DND-41 (cell line): ENCODE results near the gene PGBD5.

Experiments used
- ATAC-seq: fragments of 200-7000 bp; cut with Tn5 transposase; 3 replicates; pipeline ENCODE4 v1.9.1; 2021; ENCODE audit warnings: low read depth; ENCODE audit not compliant: insufficient read depth
- DNase-seq: peaks from one replicate; pipeline ENCODE4 v3.0.0-alpha.2; 2020
- H2AFZ ChIP-seq: 2 replicates; pipeline ENCODE4 v1.6.0; 2012; ENCODE audit warnings: low read depth, low read length
- H3K27ac ChIP-seq: 2 replicates; pipeline ENCODE4 v1.5.1; 2012; ENCODE audit warnings: low read length, inconsistent platforms
- H3K27me3 ChIP-seq: fragments of 200-600 bp; sonication (generic); 2 replicates; pipeline ENCODE4 v1.6.0; 2012; ENCODE audit warnings: low read length, mild to moderate bottlenecking, inconsistent platforms; ENCODE audit not compliant: insufficient read depth, poor library complexity
- H3K36me3 ChIP-seq: 2 replicates; pipeline ENCODE4 v1.5.1; 2012; ENCODE audit warnings: low read length, inconsistent platforms; ENCODE audit not compliant: insufficient read depth
- H3K4me1 ChIP-seq: 2 replicates; pipeline ENCODE4 v1.5.1; 2012; ENCODE audit warnings: mild to moderate bottlenecking, low read length; ENCODE audit not compliant: insufficient read depth
- H3K4me2 ChIP-seq: 2 replicates; pipeline ENCODE4 v1.6.0; 2012; ENCODE audit warnings: mild to moderate bottlenecking, moderate library complexity, low read length, inconsistent platforms; ENCODE audit not compliant: insufficient read depth
- H3K4me3 ChIP-seq, 2 experiments: fragments of 200-600 bp in 1 of 2; shearing (Covaris generic) in 1 of 2; 2 replicates each; pipeline ENCODE4 v1.5.1; 2012 to 2016; ENCODE audit warnings: inconsistent platforms in 2 of 2, low read length in 2 of 2, mild to moderate bottlenecking in 2 of 2, low read depth in 1 of 2, moderate library complexity in 1 of 2
- H3K79me2 ChIP-seq: 2 replicates; pipeline ENCODE4 v1.6.0; 2012; ENCODE audit warnings: low read length, inconsistent platforms; ENCODE audit not compliant: insufficient read depth
- H3K9ac ChIP-seq: 2 replicates; pipeline ENCODE4 v1.6.0; 2012; ENCODE audit warnings: low read depth, mild to moderate bottlenecking, inconsistent platforms, low read length, moderate library complexity
- H3K9me3 ChIP-seq: 2 replicates; pipeline ENCODE4 v1.5.1; 2012; ENCODE audit warnings: low read length, moderate library complexity, mild to moderate bottlenecking, inconsistent platforms; ENCODE audit not compliant: insufficient read depth, severe bottlenecking
- H4K20me1 ChIP-seq: 2 replicates; pipeline ENCODE4 v1.6.0; 2012; ENCODE audit warnings: low read length; ENCODE audit not compliant: insufficient read depth
- EZH2 ChIP-seq: IDR thresholded peaks from 3 replicates; pipeline ENCODE4 v1.6.1; 2012; ENCODE audit warnings: borderline replicate concordance, low read depth, mild to moderate bottlenecking, moderate library complexity, low read length, inconsistent platforms; ENCODE audit not compliant: severe bottlenecking
- TF ChIP-seq, protein P1 (sequence below): IDR thresholded peaks from 2 replicates; pipeline ENCODE4 v1.5.1; 2012; ENCODE audit warnings: borderline replicate concordance, low read length, moderate library complexity, mild to moderate bottlenecking; ENCODE audit not compliant: poor library complexity, severe bottlenecking; ENCODE audit errors: extremely low read depth

The PGBD5 gene

DNA sequence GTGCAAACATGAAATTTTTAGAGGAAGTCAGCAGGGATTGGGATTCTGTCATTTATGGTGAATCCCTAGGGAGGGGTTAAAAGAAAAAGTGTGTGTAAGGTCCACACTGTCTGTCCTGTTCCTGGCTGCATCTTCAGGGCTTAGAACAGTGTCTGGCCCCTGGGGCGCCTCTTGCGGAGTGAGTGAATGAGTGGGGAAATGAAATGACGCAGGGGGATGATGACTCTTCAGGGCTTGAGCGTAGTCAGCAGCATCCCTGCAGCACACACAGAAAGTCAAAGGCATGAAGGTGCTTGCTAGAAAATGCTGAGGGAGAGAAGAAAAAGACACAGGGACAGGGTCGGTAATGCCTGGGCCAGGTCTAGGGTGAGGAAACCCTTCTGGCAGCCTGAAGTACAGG, 57.8 kb downstream of the PGBD5 start:
- TF ChIP-seq, protein P1, sequence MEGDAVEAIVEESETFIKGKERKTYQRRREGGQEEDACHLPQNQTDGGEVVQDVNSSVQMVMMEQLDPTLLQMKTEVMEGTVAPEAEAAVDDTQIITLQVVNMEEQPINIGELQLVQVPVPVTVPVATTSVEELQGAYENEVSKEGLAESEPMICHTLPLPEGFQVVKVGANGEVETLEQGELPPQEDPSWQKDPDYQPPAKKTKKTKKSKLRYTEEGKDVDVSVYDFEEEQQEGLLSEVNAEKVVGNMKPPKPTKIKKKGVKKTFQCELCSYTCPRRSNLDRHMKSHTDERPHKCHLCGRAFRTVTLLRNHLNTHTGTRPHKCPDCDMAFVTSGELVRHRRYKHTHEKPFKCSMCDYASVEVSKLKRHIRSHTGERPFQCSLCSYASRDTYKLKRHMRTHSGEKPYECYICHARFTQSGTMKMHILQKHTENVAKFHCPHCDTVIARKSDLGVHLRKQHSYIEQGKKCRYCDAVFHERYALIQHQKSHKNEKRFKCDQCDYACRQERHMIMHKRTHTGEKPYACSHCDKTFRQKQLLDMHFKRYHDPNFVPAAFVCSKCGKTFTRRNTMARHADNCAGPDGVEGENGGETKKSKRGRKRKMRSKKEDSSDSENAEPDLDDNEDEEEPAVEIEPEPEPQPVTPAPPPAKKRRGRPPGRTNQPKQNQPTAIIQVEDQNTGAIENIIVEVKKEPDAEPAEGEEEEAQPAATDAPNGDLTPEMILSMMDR = no peak
- TF ChIP-seq EZH2 = no peak
- Histone ChIP-seq H3K27ac (no peak overlapping the region), H3K4me2 (no peak overlapping the region), H3K9ac (no peak overlapping the region), H3K27me3 (peaks cover 10% of the 10 kb centered on the region), H3K79me2 (no peaks in the 10 kb centered on the region), H3K36me3 (no peaks in the 10 kb centered on the region), H2AFZ (no peak overlapping the region), H4K20me1 (no peaks in the 10 kb centered on the region), H3K9me3 (no peaks in the 10 kb centered on the region), H3K4me1 (no peaks in the 10 kb centered on the region), H3K4me3 (no peak overlapping the region)
- DNase-seq (no peak), ATAC-seq (no peak)

DNA sequence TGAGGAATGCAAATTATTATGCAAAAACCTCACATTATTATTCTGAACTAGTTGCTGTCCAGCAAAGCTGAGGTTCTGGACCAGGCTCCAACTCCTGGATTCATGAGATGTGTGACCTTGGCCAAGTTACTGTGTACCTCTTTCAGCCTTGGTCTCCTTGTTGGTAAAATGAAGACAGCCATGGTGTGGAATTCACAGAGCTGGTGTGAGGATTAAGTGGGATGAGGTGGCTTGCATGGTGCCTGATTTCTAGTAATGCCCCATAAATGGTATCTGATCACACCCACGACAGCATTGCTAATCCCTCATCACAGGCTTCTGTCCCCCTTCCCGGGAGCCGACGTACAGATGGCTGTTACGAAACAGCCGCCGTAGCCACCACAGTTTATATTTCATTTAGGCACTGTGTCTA, 59.6 kb downstream of the PGBD5 start:
- Histone ChIP-seq H2AFZ (no peak overlapping the region), H3K9me3 (no peaks in the 10 kb centered on the region), H3K4me3 (no peak overlapping the region), H3K27ac (no peak overlapping the region), H3K9ac (no peak overlapping the region), H3K4me1 (no peaks in the 10 kb centered on the region), H3K36me3 (no peaks in the 10 kb centered on the region), H3K27me3 (peaks cover 10% of the 10 kb centered on the region), H3K4me2 (no peak overlapping the region), H4K20me1 (no peaks in the 10 kb centered on the region), H3K79me2 (no peaks in the 10 kb centered on the region)
- no peak for ATAC-seq
- DNase-seq = no peak
- TF ChIP-seq, protein P1 = no peak
- TF ChIP-seq EZH2 = no peak

DNA sequence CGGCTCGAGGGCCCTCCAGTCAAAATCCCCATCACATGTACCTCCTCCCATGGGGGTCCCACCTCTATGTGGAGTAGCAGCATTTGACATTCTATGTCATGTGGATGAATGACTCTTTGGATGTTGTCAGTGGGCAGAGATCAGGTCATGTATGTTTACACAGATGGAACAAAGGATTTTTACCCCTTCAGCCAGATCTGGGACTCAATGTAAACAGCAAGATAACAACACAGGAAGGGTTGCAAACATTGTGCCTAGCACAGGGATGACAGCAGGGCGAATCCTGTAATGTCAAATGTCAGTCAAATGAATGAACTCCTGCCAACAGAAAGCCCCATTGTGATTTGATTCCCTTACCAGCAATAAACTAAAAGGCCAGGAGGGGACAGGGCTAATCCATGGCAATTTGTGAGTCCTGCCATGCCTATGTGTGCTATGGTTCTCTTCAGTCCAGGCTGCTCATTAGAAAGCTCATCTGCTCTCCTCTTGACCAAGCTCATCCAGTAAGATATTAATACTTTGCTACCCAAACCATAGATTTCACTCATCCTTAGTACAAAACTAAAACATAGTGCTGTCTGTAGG, 60.3 kb downstream of the PGBD5 start:
- Histone ChIP-seq H3K9ac (no peak overlapping the region), H3K27ac (no peak overlapping the region), H4K20me1 (no peaks in the 10 kb centered on the region), H3K79me2 (no peaks in the 10 kb centered on the region), H2AFZ (no peak overlapping the region), H3K4me1 (no peaks in the 10 kb centered on the region), H3K9me3 (no peaks in the 10 kb centered on the region), H3K4me2 (no peak overlapping the region), H3K27me3 (peaks cover 10% of the 10 kb centered on the region), H3K36me3 (no peaks in the 10 kb centered on the region), H3K4me3 (no peak overlapping the region)
- TF ChIP-seq EZH2 = no peak
- TF ChIP-seq, protein P1 = no peak
- ATAC-seq (no peak), DNase-seq (no peak)
